ENCODE data around the gene LBHD1. TPM values are rescaled to one million over a fixed set of nuclear protein-coding genes. Genes with fewer than 3 reads are reported as not detected.

LBHD1 gene
- total and polyA plus RNA-seq, 8 donors = 1.4 to 21.7 (median 3.8) TPM

- Histone ChIP-seq H3K27me3 (no peaks in the 10 kb centered on the region), H3K9me3 (no peaks in the 10 kb centered on the region), H3K4me1 (peaks cover 6 to 21% (median 16%) of the 10 kb centered on the region in 3 donors), H3K27ac (no peak overlapping the region), H3K36me3 (peaks cover 0 to 14% (median 3%) of the 10 kb centered on the region in 3 donors), H3K4me3 (no peak overlapping the region)
- TF ChIP-seq, protein P1, sequence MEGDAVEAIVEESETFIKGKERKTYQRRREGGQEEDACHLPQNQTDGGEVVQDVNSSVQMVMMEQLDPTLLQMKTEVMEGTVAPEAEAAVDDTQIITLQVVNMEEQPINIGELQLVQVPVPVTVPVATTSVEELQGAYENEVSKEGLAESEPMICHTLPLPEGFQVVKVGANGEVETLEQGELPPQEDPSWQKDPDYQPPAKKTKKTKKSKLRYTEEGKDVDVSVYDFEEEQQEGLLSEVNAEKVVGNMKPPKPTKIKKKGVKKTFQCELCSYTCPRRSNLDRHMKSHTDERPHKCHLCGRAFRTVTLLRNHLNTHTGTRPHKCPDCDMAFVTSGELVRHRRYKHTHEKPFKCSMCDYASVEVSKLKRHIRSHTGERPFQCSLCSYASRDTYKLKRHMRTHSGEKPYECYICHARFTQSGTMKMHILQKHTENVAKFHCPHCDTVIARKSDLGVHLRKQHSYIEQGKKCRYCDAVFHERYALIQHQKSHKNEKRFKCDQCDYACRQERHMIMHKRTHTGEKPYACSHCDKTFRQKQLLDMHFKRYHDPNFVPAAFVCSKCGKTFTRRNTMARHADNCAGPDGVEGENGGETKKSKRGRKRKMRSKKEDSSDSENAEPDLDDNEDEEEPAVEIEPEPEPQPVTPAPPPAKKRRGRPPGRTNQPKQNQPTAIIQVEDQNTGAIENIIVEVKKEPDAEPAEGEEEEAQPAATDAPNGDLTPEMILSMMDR (IDR thresholded peaks at IDR 0.05) = no peak
- no peak for FAIRE-seq
- WGBS, 2 donors = 89 to 94% methylated on average over 24 of the region's 24 CpGs
- DNase-seq = peak in 1 of 6 donors; percentile 42
- intact Hi-C loops (cut with DNase I) = no loop called here
- ATAC-seq = no peak
Measured at GRCh38 chr11:62648185-62648966, 23.7 kb downstream of the LBHD1 start.

GRCh38 chr11:62647609-62648005, 24.5 kb downstream of the LBHD1 start:
- H3K4me1 ChIP-seq = peaks cover 6 to 21% (median 16%) of the 10 kb centered on the region in 3 donors
- DNase-seq (no peak), ATAC-seq (peak in 1 of 4 donors; percentile 0), FAIRE-seq (no peak)
- H3K36me3 ChIP-seq = peaks cover 0 to 14% (median 3%) of the 10 kb centered on the region in 3 donors
- TF ChIP-seq, protein P1 (IDR thresholded peaks at IDR 0.05) = no peak
- 49 to 59% methylated on average over 6 of the region's 6 CpGs for WGBS, 2 donors
- peak overlapping the region in 1 of 4 donors; percentile 10 for H3K27ac ChIP-seq
- H3K27me3 ChIP-seq = no peaks in the 10 kb centered on the region
- peak overlapping the region in 1 of 4 donors; percentile 82 for H3K4me3 ChIP-seq
- intact Hi-C loops (cut with DNase I) = no loop called here
- H3K9me3 ChIP-seq = no peaks in the 10 kb centered on the region

DNA sequence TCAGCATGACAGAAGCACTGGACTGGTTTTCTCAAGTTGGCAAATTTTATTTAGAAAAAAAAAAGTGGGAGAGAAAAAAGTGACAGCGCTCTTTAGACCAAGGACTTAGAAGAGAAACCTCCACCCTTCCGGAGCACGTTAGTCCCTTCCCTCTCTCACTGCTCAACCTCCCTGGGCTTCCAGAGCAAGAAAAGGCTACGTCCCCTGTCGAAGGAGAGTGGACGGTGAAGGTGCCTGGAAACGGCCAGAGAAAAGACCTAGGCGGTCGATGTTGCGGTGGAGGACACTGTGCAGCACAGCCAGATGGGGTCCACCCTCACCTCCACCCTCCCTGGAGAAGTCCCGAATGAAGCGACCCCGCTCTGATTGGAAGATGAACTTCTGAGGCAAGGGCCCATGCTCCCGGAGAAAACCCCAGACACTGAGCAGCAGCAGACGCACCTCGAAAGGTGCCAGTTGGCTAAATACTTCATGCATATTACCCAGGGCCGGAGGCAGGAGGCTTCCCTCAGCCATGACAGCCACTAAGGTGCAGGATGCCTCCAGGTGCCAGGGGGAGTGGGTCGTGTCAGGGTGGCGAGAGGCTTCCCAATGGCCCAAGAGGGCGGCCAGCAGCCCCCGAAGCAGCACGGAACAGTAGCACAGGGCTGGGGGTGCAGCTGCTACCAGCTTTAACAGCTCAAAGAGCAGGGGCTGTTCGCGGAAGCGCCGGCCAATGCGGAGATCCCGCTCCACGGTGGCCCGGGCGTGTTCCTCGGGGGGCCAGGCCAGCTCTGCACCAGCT, 25.1 kb downstream of the LBHD1 start:
- Histone ChIP-seq H3K27ac (peak overlapping the region in 1 of 4 donors; percentile 10), H3K9me3 (no peaks in the 10 kb centered on the region), H3K27me3 (no peaks in the 10 kb centered on the region), H3K4me3 (peak overlapping the region in 2 of 4 donors; percentile 82 to 89), H3K36me3 (peaks cover 0 to 14% (median 3%) of the 10 kb centered on the region in 3 donors), H3K4me1 (peaks cover 6 to 20% (median 15%) of the 10 kb centered on the region in 3 donors)
- WGBS, 2 donors = 34 to 50% methylated on average over 32 of the region's 32 CpGs
- TF ChIP-seq, protein P1 (IDR thresholded peaks at IDR 0.05) = no peak
- intact Hi-C loops (cut with DNase I) = no loop called here
- DNase-seq (peak in 4 of 6 donors; percentile 28 to 81 (median 52)), ATAC-seq (peak; percentile 4 to 13 (median 8)), FAIRE-seq (no peak)

DNA sequence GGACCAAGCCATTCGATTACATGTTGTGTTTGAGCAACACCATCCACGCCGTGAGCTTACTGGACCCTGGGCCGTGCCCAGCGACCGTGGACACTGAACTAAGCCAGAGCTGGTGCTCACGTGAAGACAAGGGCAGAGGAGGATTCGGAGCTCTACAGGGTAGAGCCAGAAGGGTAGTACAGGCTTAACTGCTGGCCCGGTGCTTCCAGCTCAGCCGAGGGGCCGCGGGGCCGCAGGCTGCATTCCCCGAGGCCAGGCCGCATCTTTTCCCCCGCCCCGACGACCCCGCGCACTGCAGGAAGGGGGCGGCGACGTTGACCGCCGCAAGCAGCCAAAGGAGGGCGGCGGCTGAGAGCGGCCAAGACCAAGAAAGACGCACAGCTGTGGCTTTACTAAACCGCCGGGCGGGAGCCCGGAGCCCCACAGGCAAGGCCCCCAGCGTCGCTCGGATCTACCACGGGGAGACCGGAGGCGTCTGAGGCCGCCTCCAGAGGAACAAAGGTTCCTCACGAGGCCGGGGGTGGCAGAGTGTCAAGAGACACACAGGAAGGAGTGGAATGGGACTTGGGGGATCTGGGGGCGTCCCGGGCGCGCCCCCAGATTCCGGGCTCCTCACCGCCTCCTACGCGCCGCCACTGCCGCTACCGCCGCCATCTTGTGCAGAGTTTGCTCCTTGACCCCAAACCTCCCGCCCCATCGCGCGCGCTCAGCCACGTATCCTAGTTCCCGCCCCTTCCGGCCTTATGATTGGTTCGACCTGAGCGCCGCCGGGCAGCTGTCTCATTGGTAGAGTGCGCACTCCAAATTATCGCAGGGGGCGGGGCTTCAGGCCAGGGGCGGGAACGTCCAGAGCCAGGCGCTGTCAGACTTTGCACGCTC, 25.9 kb downstream of the LBHD1 start, which contains the start of gene GANAB:
TSS of gene GANAB (minus strand) at position 668 of the 879 bp plus-strand sequence. CDS start at position 654, 14 bp downstream.
- Histone ChIP-seq H3K9me3 (no peaks in the 10 kb centered on the region), H3K27ac (peak within 1 kb of the TSS; percentile 75 to 87 (median 84)), H3K36me3 (peaks cover 0 to 14% (median 3%) of the 10 kb centered on the region in 3 donors), H3K27me3 (no peaks in the 10 kb centered on the region), H3K4me1 (peaks cover 6 to 13% (median 8%) of the 10 kb centered on the region in 3 donors), H3K4me3 (peak within 1 kb of the TSS; percentile 82 to 98 (median 92))
- TF ChIP-seq, protein P1 (IDR thresholded peaks at IDR 0.05) = no peak
- intact Hi-C loops (cut with DNase I) = no loop called here
- WGBS, 2 donors = 0 to 1% methylated on average over 67 to 73 of the region's 73 CpGs
- peak; percentile 99 for DNase-seq
- FAIRE-seq = peak; percentile 77
- peak; percentile 97 to 99 (median 98) for ATAC-seq
